Heart left ventricle (tissue), 13 donors: ENCODE data around the gene RCOR2.

Experiments
- POLR2A ChIP-seq, 2 donors: fragments of 450-650 bp; IDR thresholded peaks; one replicate each; pipeline ENCODE4 v1.6.1; 2017; ENCODE audit warnings: antibody characterized with exemption in 2 of 2, mild to moderate bottlenecking in 2 of 2, moderate library complexity in 2 of 2
- TF ChIP-seq, protein P1 (sequence below), 12 donors: fragments of 200-600 bp; sonication (generic) in 4 of 12; IDR thresholded peaks; one replicate each; pipeline versions ENCODE4 v1.5.0 to v1.8.0; 2018 to 2022; ENCODE audit warnings: antibody characterized with exemption in 12 of 12, mild to moderate bottlenecking in 5 of 12
- donor health status: ischemic (EF 13 %, LVEDD 7.1; RV severe dilation, severe dysfunction).
- donor health status: DM: no; HTN: yes; CAD: no.
- donor health status: DM: no; HTN: no; CAD: no.
- donor health status: ischemic (EF 25% LVEDD 6.9; RV normal size, moderate dysfunction).
- donor health status: ischemic (EF 25% LVEDD 5.7; RV mildly dilated, moderate dysfunction).
- donor health status: ischemic (EF 35%, LVEDD 5.7; RV mildly dilated, moderate dysfunction).
- donor health status: nonischemic (EF 11% LVEDD 7.7; RV severe dilation, severe dysfunction).
- donor health status: DM: yes; HTN: yes; CAD: no.
- donor health status: PGD.
- donor health status: ischemic (EF 29% LVEDD 5.4; RV normal size, mild dysfunction).
- donor health status: nonischemic (EF 23%, LVEDD 6.1; RV moderate dilation, normal function).

DNA sequence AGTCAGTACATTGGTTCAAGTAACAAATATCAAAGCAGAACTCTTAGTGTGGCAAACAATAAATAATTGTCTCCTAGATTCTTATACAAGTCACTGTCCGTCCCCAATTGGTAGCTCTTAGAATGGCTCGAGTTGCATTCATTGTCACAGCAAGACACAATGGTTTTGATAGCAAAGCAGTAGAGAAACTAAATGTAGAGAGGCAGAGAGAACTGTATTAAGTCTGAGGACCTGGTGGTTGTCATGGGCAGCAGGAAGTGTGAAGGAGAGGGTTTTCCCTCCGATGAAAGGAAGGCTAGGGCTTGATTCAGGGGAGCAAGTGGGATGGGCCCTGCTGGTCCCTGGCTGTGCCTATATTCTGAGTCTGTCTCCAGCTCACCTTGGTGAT, 36.6 kb downstream of the RCOR2 start:
- TF ChIP-seq, protein P1, sequence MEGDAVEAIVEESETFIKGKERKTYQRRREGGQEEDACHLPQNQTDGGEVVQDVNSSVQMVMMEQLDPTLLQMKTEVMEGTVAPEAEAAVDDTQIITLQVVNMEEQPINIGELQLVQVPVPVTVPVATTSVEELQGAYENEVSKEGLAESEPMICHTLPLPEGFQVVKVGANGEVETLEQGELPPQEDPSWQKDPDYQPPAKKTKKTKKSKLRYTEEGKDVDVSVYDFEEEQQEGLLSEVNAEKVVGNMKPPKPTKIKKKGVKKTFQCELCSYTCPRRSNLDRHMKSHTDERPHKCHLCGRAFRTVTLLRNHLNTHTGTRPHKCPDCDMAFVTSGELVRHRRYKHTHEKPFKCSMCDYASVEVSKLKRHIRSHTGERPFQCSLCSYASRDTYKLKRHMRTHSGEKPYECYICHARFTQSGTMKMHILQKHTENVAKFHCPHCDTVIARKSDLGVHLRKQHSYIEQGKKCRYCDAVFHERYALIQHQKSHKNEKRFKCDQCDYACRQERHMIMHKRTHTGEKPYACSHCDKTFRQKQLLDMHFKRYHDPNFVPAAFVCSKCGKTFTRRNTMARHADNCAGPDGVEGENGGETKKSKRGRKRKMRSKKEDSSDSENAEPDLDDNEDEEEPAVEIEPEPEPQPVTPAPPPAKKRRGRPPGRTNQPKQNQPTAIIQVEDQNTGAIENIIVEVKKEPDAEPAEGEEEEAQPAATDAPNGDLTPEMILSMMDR (IDR thresholded peaks at IDR 0.05): no peak
- no peak for TF ChIP-seq POLR2A (IDR thresholded peaks at IDR 0.05)
